HL-60 (cell line): ENCODE measurements around the gene MOB3C.

Source experiments
- GABPA ChIP-seq: IDR thresholded peaks from 2 replicates; pipeline ENCODE4 v1.6.1; 2012; ENCODE audit warnings: low read depth
- SPI1 ChIP-seq: IDR thresholded peaks from 2 replicates; pipeline ENCODE4 v1.6.1; 2012; ENCODE audit warnings: low read depth, mild to moderate bottlenecking, borderline replicate concordance
- TF ChIP-seq, protein P1 (sequence below): IDR thresholded peaks from one replicate; pipeline ENCODE4 v1.5.1; 2011; ENCODE audit warnings: low read length, control low read depth, inconsistent platforms; ENCODE audit not compliant: insufficient read depth

DNA sequence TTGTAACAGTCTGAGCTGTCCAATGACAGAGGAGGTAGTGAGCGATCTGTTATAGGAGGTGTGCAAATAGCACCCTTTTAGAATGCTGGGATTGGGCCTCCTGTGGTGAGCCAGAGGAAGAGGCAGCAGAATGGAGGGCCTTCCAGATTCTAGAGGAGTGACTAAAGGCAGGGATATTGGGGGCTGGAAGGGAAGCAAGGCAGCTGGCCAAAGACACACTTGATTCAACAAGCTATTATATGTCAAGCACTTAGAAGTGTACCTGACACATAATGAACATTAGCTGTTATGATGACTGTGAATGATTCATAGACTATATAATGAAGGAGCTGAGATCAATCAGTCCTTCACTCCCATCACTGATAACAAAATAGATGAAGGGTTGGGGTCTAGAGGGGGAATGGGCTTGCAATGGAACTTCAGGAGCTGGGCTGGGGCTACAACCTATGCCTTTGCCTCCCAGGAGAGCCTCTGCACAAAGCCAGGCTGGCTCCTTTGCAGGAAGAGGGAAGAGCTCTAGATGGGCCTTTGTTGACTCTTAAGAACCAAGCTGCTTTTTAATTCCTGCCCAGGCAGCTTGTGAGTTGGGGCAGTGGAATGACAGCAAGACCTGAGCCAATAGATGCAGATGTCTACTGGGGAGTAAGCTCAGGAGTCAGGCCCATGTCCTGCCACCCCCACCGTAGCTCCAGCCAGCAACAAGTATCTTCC is 10.2 kb downstream of the MOB3C start:
- TF ChIP-seq, protein P1, sequence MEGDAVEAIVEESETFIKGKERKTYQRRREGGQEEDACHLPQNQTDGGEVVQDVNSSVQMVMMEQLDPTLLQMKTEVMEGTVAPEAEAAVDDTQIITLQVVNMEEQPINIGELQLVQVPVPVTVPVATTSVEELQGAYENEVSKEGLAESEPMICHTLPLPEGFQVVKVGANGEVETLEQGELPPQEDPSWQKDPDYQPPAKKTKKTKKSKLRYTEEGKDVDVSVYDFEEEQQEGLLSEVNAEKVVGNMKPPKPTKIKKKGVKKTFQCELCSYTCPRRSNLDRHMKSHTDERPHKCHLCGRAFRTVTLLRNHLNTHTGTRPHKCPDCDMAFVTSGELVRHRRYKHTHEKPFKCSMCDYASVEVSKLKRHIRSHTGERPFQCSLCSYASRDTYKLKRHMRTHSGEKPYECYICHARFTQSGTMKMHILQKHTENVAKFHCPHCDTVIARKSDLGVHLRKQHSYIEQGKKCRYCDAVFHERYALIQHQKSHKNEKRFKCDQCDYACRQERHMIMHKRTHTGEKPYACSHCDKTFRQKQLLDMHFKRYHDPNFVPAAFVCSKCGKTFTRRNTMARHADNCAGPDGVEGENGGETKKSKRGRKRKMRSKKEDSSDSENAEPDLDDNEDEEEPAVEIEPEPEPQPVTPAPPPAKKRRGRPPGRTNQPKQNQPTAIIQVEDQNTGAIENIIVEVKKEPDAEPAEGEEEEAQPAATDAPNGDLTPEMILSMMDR: no peak
- TF ChIP-seq SPI1 (no peak), GABPA (no peak)
